Activated T-cell treated with anti-CD3 and anti-CD28 coated beads, Interleukin-2, amount 50 U/mL, for 48 hours (primary cell): Measurements from ENCODE around the gene ADGRE2.
A peak's percentile ranks its signal among the peaks of the same experiment; 100 is the strongest.

ENCODE experiments used
- DNase-seq, 2 experiments: peaks; one replicate each; pipeline ENCODE4 v3.0.0-alpha.2; 2020

The ADGRE2 gene

GRCh38 chr19:14731200-14731599 is 47.2 kb downstream of the ADGRE2 start:
- DNase-seq = no peak

- no peak for DNase-seq
Measured at GRCh38 chr19:14728595-14728994, 49.8 kb downstream of the ADGRE2 start.

GRCh38 chr19:14722127-14722526 is 56.2 kb downstream of the ADGRE2 start:
- no peak for DNase-seq

- no peak for DNase-seq
Measured at GRCh38 chr19:14719162-14719561, 59.2 kb downstream of the ADGRE2 start.

GRCh38 chr19:14718522-14719116 is 59.7 kb downstream of the ADGRE2 start:
- DNase-seq = no peak

GRCh38 chr19:14715841-14716240 is 62.5 kb downstream of the ADGRE2 start:
- DNase-seq = no peak

- DNase-seq = no peak
Measured at GRCh38 chr19:14704450-14704849, 73.9 kb downstream of the ADGRE2 start.

- DNase-seq = no peak
Measured at GRCh38 chr19:14703833-14704232, 74.5 kb downstream of the ADGRE2 start.

- DNase-seq = no peak
Measured at GRCh38 chr19:14700711-14701375, 77.5 kb downstream of the ADGRE2 start.

GRCh38 chr19:14699641-14700040 is 78.7 kb downstream of the ADGRE2 start:
- no peak for DNase-seq

- no peak for DNase-seq
Measured at GRCh38 chr19:14695471-14695870, 82.9 kb downstream of the ADGRE2 start.

- no peak for DNase-seq
Measured at GRCh38 chr19:14694641-14695266, 83.6 kb downstream of the ADGRE2 start.

- peak; percentile 99 for DNase-seq
Measured at GRCh38 chr19:14689598-14690503, 88.5 kb downstream of the ADGRE2 start, which contains the start of gene ZNF333. Gene ZNF333, plus strand, starts transcription at chr19:14690048. Its CDS starts 3,444 bp downstream, at chr19:14693492.

- peak; percentile 43 to 46 for DNase-seq
Measured at GRCh38 chr19:14686411-14686810, 91.9 kb downstream of the ADGRE2 start.

- no peak for DNase-seq
Measured at GRCh38 chr19:14683439-14683838, 94.9 kb downstream of the ADGRE2 start.
